DMS53 treated with DMSO at 0.1 percent for 48 hours (cell line): ENCODE results near the gene RNF208.
"Not testable (repeated sequence)": the region's sequence is repeated elsewhere in the genome, so short reads cannot be mapped to it uniquely, and the experiment has no call there.

Source experiments
- DNase-seq: peaks from one replicate; lab custom pipeline; 2025; ENCODE audit not compliant: unreplicated experiment; lab: John Stamatoyannopoulos, UW

RNF208 gene

GRCh38 chr9:137240318-137240840 lies 18.3 kb upstream of the RNF208 start:
- DNase-seq, result no peak

GRCh38 chr9:137239541-137240200 lies 17.6 kb upstream of the RNF208 start:
- not testable (repeated sequence) for DNase-seq

- DNase-seq, result peak; percentile 77
Observed at GRCh38 chr9:137237759-137238726, 16.0 kb upstream of the RNF208 start.

- DNase-seq, result no peak
Observed at GRCh38 chr9:137236936-137237421, 14.9 kb upstream of the RNF208 start.

- DNase-seq, result peak; percentile 70
Observed at GRCh38 chr9:137236238-137236935, 14.3 kb upstream of the RNF208 start.

GRCh38 chr9:137235424-137236237 lies 13.6 kb upstream of the RNF208 start:
- no peak for DNase-seq

GRCh38 chr9:137234758-137235423 lies 12.9 kb upstream of the RNF208 start:
- DNase-seq, result no peak

- DNase-seq, result peak; percentile 21
Observed at GRCh38 chr9:137234055-137234697, 12.1 kb upstream of the RNF208 start.

GRCh38 chr9:137233143-137233980 lies 11.3 kb upstream of the RNF208 start:
- peak; percentile 72 for DNase-seq

GRCh38 chr9:137232510-137232909 lies 10.5 kb upstream of the RNF208 start:
- DNase-seq, result no peak

- DNase-seq, result no peak
Observed at GRCh38 chr9:137232101-137232500, 10.1 kb upstream of the RNF208 start.

- DNase-seq, result no peak
Observed at GRCh38 chr9:137231372-137232039, 9.5 kb upstream of the RNF208 start.

- DNase-seq, result no peak
Observed at GRCh38 chr9:137230705-137231371, 8.8 kb upstream of the RNF208 start, which contains the start of gene SLC34A3. Gene SLC34A3 (plus strand): TSS chr9:137230901. CDS start chr9:137231703, 802 bp downstream.

GRCh38 chr9:137229903-137230704 lies 8.1 kb upstream of the RNF208 start:
- DNase-seq, result no peak

- no peak for DNase-seq
Observed at GRCh38 chr9:137228968-137229896, 7.2 kb upstream of the RNF208 start.
